Measurements from ENCODE around the gene RPGR.

Gene RPGR

DNA sequence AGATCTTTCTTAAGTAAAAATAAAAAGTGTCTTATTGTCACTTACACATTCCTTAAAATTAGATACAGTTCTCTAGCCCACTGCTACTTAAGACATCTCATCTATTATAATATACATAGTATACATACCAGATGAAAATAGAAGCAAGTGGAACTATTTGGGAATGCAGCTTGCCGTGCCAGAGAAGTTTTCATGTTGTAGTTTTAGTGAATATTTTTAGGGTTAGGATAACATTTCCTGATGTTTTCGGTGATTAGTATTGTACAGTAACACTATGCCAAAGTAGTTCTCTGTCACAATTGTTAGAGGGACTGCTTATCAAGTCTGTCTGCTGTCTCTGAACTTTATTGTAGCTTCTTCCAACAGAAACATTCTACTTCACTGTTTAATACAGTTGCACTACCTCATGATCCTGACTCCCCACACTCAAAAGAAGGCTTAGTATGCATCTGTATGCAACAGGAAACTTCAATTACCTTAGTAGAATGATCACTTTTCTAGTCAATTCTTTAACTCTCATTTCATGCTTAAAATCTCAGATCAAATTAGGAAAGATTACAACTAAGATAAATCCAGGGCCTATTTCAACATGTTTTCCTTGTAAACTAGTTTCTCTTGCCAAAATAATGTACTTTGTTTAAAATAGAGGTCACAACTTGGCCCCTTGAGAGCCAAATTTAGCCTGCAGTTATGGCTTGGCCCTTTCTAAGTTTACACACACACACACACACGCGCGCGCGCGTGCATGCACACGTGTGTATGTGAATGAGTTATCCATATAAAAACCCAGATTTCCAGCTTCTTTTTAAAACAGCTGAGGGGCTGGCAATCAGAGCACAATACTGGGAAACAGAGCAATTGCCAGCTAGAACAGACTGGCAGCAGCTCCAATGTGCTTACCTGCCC is 64.3 kb downstream of the RPGR start:
- Histone ChIP-seq H3K27ac (ENCODE audit: low read depth, low read length, severe bottlenecking) (no peak overlapping the region), H3K4me1 (ENCODE audit: control insufficient read depth, insufficient read depth, low read length, poor library complexity, severe bottlenecking) (no peaks in the 10 kb centered on the region), H3K36me3 (ENCODE audit: control insufficient read depth, insufficient read depth, low read length) (no peaks in the 10 kb centered on the region), H3K4me3 (ENCODE audit: extremely low read depth, insufficient read depth, low read length, poor library complexity, severe bottlenecking) (no peak overlapping the region), H3K9me3 (ENCODE audit: control insufficient read depth, low read length) (no peaks in the 10 kb centered on the region)
- WGBS, 2 experiments (ENCODE audit: insufficient coverage in 2 of 2): no CpG with 5 or more reads among the region's 9 CpGs

DNA sequence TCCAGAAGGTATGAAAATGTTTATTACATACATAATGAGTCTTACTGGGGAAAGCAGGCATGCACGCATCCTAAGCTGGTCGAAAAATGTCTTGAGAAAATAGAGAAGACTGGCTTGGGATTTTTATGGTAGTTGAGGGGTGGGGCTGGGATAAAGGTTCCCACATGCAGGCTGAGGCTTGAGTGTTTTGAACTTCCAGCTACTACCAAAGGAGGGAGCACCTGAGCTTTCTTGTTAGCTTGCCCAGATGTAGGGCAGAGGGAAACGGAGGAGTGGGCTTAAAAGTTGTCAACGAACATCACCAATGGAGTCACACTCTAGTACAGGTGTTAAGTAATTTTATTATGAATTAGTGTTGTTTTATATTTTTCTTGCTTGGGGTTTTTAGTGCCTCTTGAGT is 67.1 kb downstream of the RPGR start:
- Histone ChIP-seq H3K9me3 (ENCODE audit: control insufficient read depth, low read length) (no peaks in the 10 kb centered on the region), H3K4me3 (ENCODE audit: extremely low read depth, insufficient read depth, low read length, poor library complexity, severe bottlenecking) (no peak overlapping the region), H3K36me3 (ENCODE audit: control insufficient read depth, insufficient read depth, low read length) (no peaks in the 10 kb centered on the region), H3K4me1 (ENCODE audit: control insufficient read depth, insufficient read depth, low read length, poor library complexity, severe bottlenecking) (no peaks in the 10 kb centered on the region), H3K27ac (ENCODE audit: low read depth, low read length, severe bottlenecking) (no peak overlapping the region)
- no CpG with 5 or more reads among the region's 4 CpGs for WGBS, 2 experiments (ENCODE audit: insufficient coverage in 2 of 2)

DNA sequence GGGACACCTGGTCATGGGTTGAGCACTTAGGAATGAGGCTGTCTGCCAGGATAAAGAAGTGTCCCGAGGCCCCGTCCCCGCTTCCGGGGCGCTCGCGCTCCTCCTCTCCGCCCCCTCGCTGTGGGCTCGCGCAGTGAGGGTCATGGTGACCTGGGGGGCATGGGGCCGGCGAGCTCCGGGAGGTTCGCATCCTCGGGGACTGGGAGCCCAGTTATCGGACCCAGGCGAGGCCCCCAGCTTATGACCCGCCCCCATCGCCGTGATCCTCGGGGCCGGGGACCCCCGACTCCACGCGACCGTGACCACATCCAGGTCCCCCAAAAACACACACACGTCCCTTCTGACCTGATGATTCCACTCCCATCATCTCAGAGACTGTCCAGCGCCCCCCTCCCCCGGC is 71.3 kb downstream of the RPGR start:
- whole genome bisulfite sequencing, 2 experiments (ENCODE audit: insufficient coverage in 2 of 2): 94% methylated on average over 20 of the region's 30 CpGs; no CpG with 5 or more reads in 1 of the 2 experiments
- no peaks in the 10 kb centered on the region for H3K36me3 ChIP-seq (ENCODE audit: control insufficient read depth, insufficient read depth, low read length)
- H3K27ac ChIP-seq (ENCODE audit: low read depth, low read length, severe bottlenecking): no peak overlapping the region
- no peaks in the 10 kb centered on the region for H3K9me3 ChIP-seq (ENCODE audit: control insufficient read depth, low read length)
- H3K4me1 ChIP-seq (ENCODE audit: control insufficient read depth, insufficient read depth, low read length, poor library complexity, severe bottlenecking): no peaks in the 10 kb centered on the region
- H3K4me3 ChIP-seq (ENCODE audit: extremely low read depth, insufficient read depth, low read length, poor library complexity, severe bottlenecking): no peak overlapping the region

DNA sequence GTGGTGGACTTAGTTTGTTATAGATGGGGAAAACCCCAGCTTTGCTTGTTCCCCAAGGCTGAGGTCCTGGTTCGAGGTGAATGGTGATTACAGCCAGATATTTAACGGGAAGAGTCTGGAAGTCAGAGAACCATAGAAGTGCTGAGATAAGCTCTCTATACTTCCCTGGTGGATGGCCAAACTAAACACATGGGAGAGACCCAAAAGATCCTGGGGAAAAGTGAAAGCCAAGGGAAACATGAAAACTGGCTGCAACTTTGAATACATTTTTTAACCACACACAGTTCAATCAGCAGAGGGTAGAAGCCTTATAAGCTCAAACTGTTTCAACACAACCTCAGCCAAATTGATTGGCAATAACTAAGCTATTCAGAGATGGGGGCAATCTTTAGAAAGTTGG is 77.3 kb downstream of the RPGR start:
- Histone ChIP-seq H3K4me3 (ENCODE audit: extremely low read depth, insufficient read depth, low read length, poor library complexity, severe bottlenecking) (no peak overlapping the region), H3K27ac (ENCODE audit: low read depth, low read length, severe bottlenecking) (no peak overlapping the region), H3K4me1 (ENCODE audit: control insufficient read depth, insufficient read depth, low read length, poor library complexity, severe bottlenecking) (no peaks in the 10 kb centered on the region), H3K9me3 (ENCODE audit: control insufficient read depth, low read length) (no peaks in the 10 kb centered on the region), H3K36me3 (ENCODE audit: control insufficient read depth, insufficient read depth, low read length) (no peaks in the 10 kb centered on the region)
- no CpG with 5 or more reads among the region's 2 CpGs for WGBS, 2 experiments (ENCODE audit: insufficient coverage in 2 of 2)

DNA sequence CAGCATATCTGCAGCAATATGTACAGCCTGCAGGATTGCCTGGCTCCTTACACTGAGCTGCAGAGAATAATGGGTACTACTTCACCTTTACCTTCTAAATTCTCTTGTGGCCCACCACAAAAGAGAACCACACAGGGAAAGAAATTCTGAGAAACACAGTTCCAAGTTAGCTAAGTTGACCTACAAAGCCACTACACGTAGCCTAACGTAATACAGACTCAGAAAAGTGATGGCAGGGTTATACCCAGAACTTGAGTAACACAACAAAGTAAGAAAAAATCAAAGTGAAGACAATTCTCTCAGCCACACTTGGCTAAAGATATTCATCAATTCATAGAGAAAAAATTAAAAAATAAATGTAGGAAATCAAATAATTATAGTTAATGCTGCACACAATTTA is 80.3 kb downstream of the RPGR start:
- WGBS, 2 experiments (ENCODE audit: insufficient coverage in 2 of 2): no CpG with 5 or more reads among the region's 2 CpGs
- Histone ChIP-seq H3K4me3 (ENCODE audit: extremely low read depth, insufficient read depth, low read length, poor library complexity, severe bottlenecking) (no peak overlapping the region), H3K27ac (ENCODE audit: low read depth, low read length, severe bottlenecking) (no peak overlapping the region)

DNA sequence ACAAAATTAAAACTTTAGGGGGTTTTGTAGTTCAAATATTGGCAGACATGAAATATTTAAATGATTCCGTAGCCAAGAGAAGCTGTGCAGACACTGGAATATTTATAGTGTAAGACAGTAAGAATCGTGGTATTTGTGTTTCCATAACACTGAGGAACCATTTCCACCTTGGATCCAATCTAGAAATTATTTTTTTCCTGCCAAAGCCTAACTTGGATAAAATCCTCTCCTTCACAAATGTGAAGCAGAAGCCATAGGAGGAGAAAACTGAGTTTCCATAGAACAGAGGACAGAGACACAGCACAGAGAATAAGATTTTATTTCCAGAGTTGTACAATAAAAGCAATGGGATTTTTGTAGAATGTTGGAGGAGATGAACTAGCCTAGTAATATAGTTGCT is 86.8 kb downstream of the RPGR start:
- no CpG with 5 or more reads among the region's 2 CpGs for WGBS, 2 experiments (ENCODE audit: insufficient coverage in 2 of 2)
- no peak overlapping the region for H3K4me3 ChIP-seq (ENCODE audit: extremely low read depth, insufficient read depth, low read length, poor library complexity, severe bottlenecking)

More for the DNA sequence above, 80.3 kb downstream of the RPGR start:
- no peaks in the 10 kb centered on the region for H3K9me3 ChIP-seq (ENCODE audit: control insufficient read depth, low read length)
- H3K36me3 ChIP-seq (ENCODE audit: control insufficient read depth, insufficient read depth, low read length): no peaks in the 10 kb centered on the region
- no peaks in the 10 kb centered on the region for H3K4me1 ChIP-seq (ENCODE audit: control insufficient read depth, insufficient read depth, low read length, poor library complexity, severe bottlenecking)

DNA sequence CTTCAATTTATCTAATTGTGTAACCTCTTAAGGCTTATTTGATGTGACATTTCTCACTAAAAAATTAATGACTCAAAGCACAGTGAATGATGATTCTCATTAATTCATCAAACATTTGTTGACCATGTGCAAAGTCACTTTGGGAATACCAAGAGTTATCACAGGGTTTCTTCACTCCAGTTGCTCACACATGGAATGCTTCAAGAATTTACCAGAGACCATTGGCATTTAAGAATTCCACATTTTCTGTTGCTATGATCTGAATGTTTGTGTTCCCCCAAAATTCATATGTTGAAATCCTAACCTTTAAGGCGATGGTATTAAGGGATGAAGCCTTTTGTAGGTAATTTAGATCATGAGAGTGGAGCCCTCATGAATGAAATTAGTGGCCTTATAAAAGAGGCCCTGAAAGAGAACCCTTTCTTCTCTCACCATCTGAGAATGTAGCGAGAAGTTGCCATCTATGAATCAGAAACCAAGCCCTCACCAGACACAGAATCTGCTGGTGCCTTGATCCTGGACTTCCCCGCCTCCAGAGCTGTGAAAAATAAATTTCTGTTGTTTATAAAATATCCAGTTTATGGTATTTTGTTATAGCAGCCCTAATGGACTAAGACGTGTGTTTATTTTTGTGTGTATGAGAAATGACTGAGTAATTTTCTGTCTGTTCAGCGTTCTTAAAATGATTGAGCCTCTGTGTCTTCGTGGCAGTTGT is 90.3 kb downstream of the RPGR start:
- Histone ChIP-seq H3K27ac (ENCODE audit: low read depth, low read length, severe bottlenecking) (no peak overlapping the region), H3K9me3 (ENCODE audit: control insufficient read depth, low read length) (no peaks in the 10 kb centered on the region), H3K4me3 (ENCODE audit: extremely low read depth, insufficient read depth, low read length, poor library complexity, severe bottlenecking) (no peak overlapping the region), H3K36me3 (ENCODE audit: control insufficient read depth, insufficient read depth, low read length) (no peaks in the 10 kb centered on the region), H3K4me1 (ENCODE audit: control insufficient read depth, insufficient read depth, low read length, poor library complexity, severe bottlenecking) (peaks cover 14% of the 10 kb centered on the region)
- no CpG with 5 or more reads among the region's 6 CpGs for WGBS, 2 experiments (ENCODE audit: insufficient coverage in 2 of 2)

More for the DNA sequence above, 86.8 kb downstream of the RPGR start:
- Histone ChIP-seq H3K27ac (ENCODE audit: low read depth, low read length, severe bottlenecking) (no peak overlapping the region), H3K9me3 (ENCODE audit: control insufficient read depth, low read length) (no peaks in the 10 kb centered on the region), H3K4me1 (ENCODE audit: control insufficient read depth, insufficient read depth, low read length, poor library complexity, severe bottlenecking) (no peaks in the 10 kb centered on the region), H3K36me3 (ENCODE audit: control insufficient read depth, insufficient read depth, low read length) (no peaks in the 10 kb centered on the region)

DNA sequence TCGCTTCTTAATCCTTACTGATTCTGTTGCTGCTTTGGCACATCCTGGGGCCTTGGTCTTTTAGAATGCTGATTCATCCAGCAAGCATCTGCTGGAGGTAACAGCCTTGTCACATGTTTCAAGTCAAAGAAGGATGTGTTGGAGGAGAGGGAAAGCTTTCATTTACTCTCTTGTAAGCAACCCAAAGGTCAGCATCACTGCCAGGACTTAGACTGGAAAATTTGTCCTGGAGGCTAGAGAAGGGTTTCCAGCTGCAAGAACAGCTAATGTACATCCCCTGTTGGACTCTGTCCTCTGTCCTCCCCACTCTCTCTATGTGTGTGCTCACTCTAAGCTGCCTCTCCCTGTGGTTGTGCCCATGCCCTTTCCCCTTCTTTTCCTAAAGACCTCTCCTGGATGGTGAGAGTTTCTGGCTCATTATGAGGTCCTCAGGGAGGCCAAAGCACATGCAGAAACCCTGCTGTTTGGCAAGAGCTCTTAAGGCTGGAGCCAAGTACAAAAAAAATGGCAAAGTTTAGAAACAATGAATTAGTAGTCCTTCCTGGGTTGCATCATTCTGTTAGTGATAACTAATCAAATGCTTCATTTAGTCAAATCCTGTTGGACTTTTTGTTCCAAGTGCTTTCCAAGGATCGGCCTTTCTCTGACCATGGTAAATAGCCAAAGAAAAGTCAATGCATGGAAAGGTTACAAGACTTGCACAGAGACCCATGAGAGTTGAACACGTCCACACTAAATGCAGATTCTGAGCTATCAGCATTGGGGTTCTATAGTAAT is 93.2 kb downstream of the RPGR start:
- Histone ChIP-seq H3K9me3 (ENCODE audit: control insufficient read depth, low read length) (no peaks in the 10 kb centered on the region), H3K36me3 (ENCODE audit: control insufficient read depth, insufficient read depth, low read length) (no peaks in the 10 kb centered on the region), H3K4me3 (ENCODE audit: extremely low read depth, insufficient read depth, low read length, poor library complexity, severe bottlenecking) (no peak overlapping the region), H3K4me1 (ENCODE audit: control insufficient read depth, insufficient read depth, low read length, poor library complexity, severe bottlenecking) (peaks cover 14% of the 10 kb centered on the region), H3K27ac (ENCODE audit: low read depth, low read length, severe bottlenecking) (peak overlapping the region; percentile 55)
- 83 to 87% methylated on average over 2 of the region's 3 CpGs for WGBS, 2 experiments (ENCODE audit: insufficient coverage in 2 of 2)

DNA sequence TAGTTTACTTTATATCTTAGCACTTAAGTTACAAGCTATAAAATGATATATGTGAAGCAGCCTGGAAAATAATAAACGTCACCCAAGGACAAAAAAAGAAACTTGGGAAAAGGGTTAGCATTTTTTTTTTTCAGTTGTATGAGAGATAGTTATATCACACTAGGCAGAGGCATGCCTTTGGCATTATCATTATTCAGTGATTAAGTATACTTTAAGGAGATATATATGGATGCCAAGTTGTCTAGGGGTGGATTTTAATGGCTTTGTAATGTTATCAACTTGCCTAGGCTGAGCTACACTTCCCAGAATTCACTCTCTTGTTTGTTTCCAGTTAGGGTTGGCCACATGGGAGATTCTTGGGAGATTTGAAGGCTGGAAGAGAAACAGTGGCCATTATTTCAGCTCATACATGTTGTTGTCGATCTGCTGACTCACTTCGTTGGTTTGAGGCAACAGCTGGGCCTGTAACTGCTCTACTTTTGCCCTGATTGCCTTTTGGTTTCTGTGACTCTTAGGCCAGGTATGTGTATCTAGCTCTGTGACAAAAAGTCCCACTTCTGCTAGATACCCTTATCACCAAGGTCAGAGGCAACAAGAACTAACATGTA is 95.1 kb downstream of the RPGR start:
- no peaks in the 10 kb centered on the region for H3K36me3 ChIP-seq (ENCODE audit: control insufficient read depth, insufficient read depth, low read length)
- no peak overlapping the region for H3K4me3 ChIP-seq (ENCODE audit: extremely low read depth, insufficient read depth, low read length, poor library complexity, severe bottlenecking)
- no peaks in the 10 kb centered on the region for H3K9me3 ChIP-seq (ENCODE audit: control insufficient read depth, low read length)
- H3K27ac ChIP-seq (ENCODE audit: low read depth, low read length, severe bottlenecking): peak overlapping the region; percentile 10
- 100% methylated on average over 1 of the region's 3 CpGs for WGBS, 2 experiments (ENCODE audit: insufficient coverage in 2 of 2)
- peaks cover 14% of the 10 kb centered on the region for H3K4me1 ChIP-seq (ENCODE audit: control insufficient read depth, insufficient read depth, low read length, poor library complexity, severe bottlenecking)

DNA sequence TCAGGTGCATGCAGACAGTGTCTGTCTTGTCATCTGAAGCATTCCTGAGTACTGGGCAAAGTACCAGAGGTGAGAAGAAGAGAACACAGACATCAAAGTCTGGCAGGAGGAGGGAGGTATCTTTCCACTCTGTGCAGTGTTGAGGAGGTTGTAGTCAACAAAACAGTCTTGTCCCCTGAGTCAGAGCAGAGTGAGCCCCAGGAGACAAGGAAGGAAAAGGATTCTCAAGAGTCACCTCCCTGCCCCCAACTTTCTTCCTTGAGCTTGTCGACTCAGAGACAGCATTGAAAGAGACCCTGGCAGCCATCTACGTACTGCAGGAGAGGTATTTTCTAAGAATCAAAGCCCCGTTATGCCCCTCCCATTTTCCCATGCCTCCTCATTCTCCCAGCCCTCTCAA is 102.2 kb downstream of the RPGR start:
- Histone ChIP-seq H3K27ac (ENCODE audit: low read depth, low read length, severe bottlenecking) (no peak overlapping the region), H3K4me1 (ENCODE audit: control insufficient read depth, insufficient read depth, low read length, poor library complexity, severe bottlenecking) (peaks cover 5% of the 10 kb centered on the region), H3K9me3 (ENCODE audit: control insufficient read depth, low read length) (no peaks in the 10 kb centered on the region), H3K4me3 (ENCODE audit: extremely low read depth, insufficient read depth, low read length, poor library complexity, severe bottlenecking) (no peak overlapping the region), H3K36me3 (ENCODE audit: control insufficient read depth, insufficient read depth, low read length) (no peaks in the 10 kb centered on the region)
- no CpG with 5 or more reads among the region's 3 CpGs for WGBS, 2 experiments (ENCODE audit: insufficient coverage in 2 of 2)

All from mesodermal cell (in vitro differentiated cells).